ENCODE measurements around the gene AMZ1. TPM values are rescaled to one million over a fixed set of nuclear protein-coding genes. Genes with fewer than 3 reads are reported as not detected.
"Not testable (repeated sequence)": the region's sequence is repeated elsewhere in the genome, so short reads cannot be mapped to it uniquely, and the experiment has no call there.

AMZ1 gene
- polyA plus RNA-seq, 3 donors from 2014 or later, result 0.11 TPM; not detected in 2

GRCh38 chr7:2666588-2667250, 21.3 kb upstream of the AMZ1 start:
- no peak for DNase-seq
- Mint-ChIP-seq H3K36me3 (no peaks in the 10 kb centered on the region), H3K4me1 (peaks cover 6 to 12% of the 10 kb centered on the region in 2 donors), H3K4me3 (no peak overlapping the region), H3K9me3 (no peaks in the 10 kb centered on the region), H3K27ac (no peak overlapping the region), H3K27me3 (ENCODE audit: low read depth in 3 of 3) (peaks cover 8 to 11% (median 10%) of the 10 kb centered on the region in 3 donors)

- no peaks in the 10 kb centered on the region for H3K36me3 Mint-ChIP-seq
- no peak for DNase-seq
Measured at GRCh38 chr7:2667843-2668242, 20.2 kb upstream of the AMZ1 start.

GRCh38 chr7:2668401-2668800, 19.6 kb upstream of the AMZ1 start:
- peaks cover 6 to 12% of the 10 kb centered on the region in 2 donors for H3K4me1 Mint-ChIP-seq
- no peaks in the 10 kb centered on the region for H3K9me3 Mint-ChIP-seq
- DNase-seq, result no peak
- no peak overlapping the region for H3K4me3 Mint-ChIP-seq
- H3K27ac Mint-ChIP-seq, result no peak overlapping the region
- H3K27me3 Mint-ChIP-seq (ENCODE audit: low read depth in 3 of 3), result peaks cover 9 to 11% (median 10%) of the 10 kb centered on the region in 3 donors
- no peaks in the 10 kb centered on the region for H3K36me3 Mint-ChIP-seq

More at GRCh38 chr7:2667843-2668242, 20.2 kb upstream of the AMZ1 start:
- H3K27me3 Mint-ChIP-seq (ENCODE audit: low read depth in 3 of 3), result peaks cover 9 to 11% (median 10%) of the 10 kb centered on the region in 3 donors
- H3K4me1 Mint-ChIP-seq, result peaks cover 6 to 12% of the 10 kb centered on the region in 2 donors
- H3K27ac Mint-ChIP-seq, result no peak overlapping the region
- no peak overlapping the region for H3K4me3 Mint-ChIP-seq
- no peaks in the 10 kb centered on the region for H3K9me3 Mint-ChIP-seq

GRCh38 chr7:2670171-2670570, 17.8 kb upstream of the AMZ1 start:
- no peak overlapping the region for H3K4me3 Mint-ChIP-seq

GRCh38 chr7:2670720-2671391, 17.1 kb upstream of the AMZ1 start:
- H3K27me3 Mint-ChIP-seq (ENCODE audit: low read depth in 3 of 3), result peaks cover 9 to 15% (median 10%) of the 10 kb centered on the region in 3 donors
- no peaks in the 10 kb centered on the region for H3K9me3 Mint-ChIP-seq
- DNase-seq, result peak; percentile 59 to 62 (median 61)
- peak overlapping the region in 1 of 5 donors; percentile 41 for H3K4me3 Mint-ChIP-seq
- H3K36me3 Mint-ChIP-seq, result peaks cover 0 to 3% (median 0%) of the 10 kb centered on the region in 3 donors
- peaks cover 6 to 10% of the 10 kb centered on the region in 2 donors for H3K4me1 Mint-ChIP-seq
- no peak overlapping the region for H3K27ac Mint-ChIP-seq

More at GRCh38 chr7:2670171-2670570, 17.8 kb upstream of the AMZ1 start:
- peaks cover 9 to 14% (median 10%) of the 10 kb centered on the region in 3 donors for H3K27me3 Mint-ChIP-seq (ENCODE audit: low read depth in 3 of 3)
- DNase-seq, result no peak
- no peaks in the 10 kb centered on the region for H3K9me3 Mint-ChIP-seq
- H3K27ac Mint-ChIP-seq, result no peak overlapping the region
- H3K4me1 Mint-ChIP-seq, result peaks cover 6 to 12% of the 10 kb centered on the region in 2 donors
- peaks cover 0 to 3% (median 0%) of the 10 kb centered on the region in 3 donors for H3K36me3 Mint-ChIP-seq

- H3K9me3 Mint-ChIP-seq, H3K27ac Mint-ChIP-seq, H3K4me3 Mint-ChIP-seq, H3K4me1 Mint-ChIP-seq, DNase-seq, H3K36me3 Mint-ChIP-seq: not testable (repeated sequence)
- peaks cover 5 to 19% (median 7%) of the 10 kb centered on the region in 3 donors for H3K27me3 Mint-ChIP-seq (ENCODE audit: low read depth in 3 of 3)
Measured at GRCh38 chr7:2673214-2673613, 14.8 kb upstream of the AMZ1 start.

GRCh38 chr7:2673934-2674333, 14.1 kb upstream of the AMZ1 start:
- no peak overlapping the region for H3K27ac Mint-ChIP-seq
- peaks cover 6 to 8% of the 10 kb centered on the region in 2 donors for H3K4me1 Mint-ChIP-seq
- peaks cover 0 to 3% (median 0%) of the 10 kb centered on the region in 3 donors for H3K36me3 Mint-ChIP-seq
- peaks cover 4 to 19% (median 7%) of the 10 kb centered on the region in 3 donors for H3K27me3 Mint-ChIP-seq (ENCODE audit: low read depth in 3 of 3)
- no peak overlapping the region for H3K4me3 Mint-ChIP-seq
- DNase-seq, result no peak
- no peaks in the 10 kb centered on the region for H3K9me3 Mint-ChIP-seq

GRCh38 chr7:2675256-2675764, 12.7 kb upstream of the AMZ1 start:
- Mint-ChIP-seq H3K36me3 (peaks cover 0 to 3% (median 0%) of the 10 kb centered on the region in 3 donors), H3K27ac (no peak overlapping the region), H3K9me3 (no peaks in the 10 kb centered on the region), H3K4me1 (peaks cover 6% of the 10 kb centered on the region in 2 donors), H3K4me3 (no peak overlapping the region), H3K27me3 (ENCODE audit: low read depth in 3 of 3) (peaks cover 4 to 11% (median 6%) of the 10 kb centered on the region in 3 donors)
- no peak for DNase-seq

GRCh38 chr7:2676576-2676975, 11.4 kb upstream of the AMZ1 start:
- H3K27me3 Mint-ChIP-seq (ENCODE audit: low read depth in 3 of 3); H3K27ac Mint-ChIP-seq; H3K4me3 Mint-ChIP-seq; H3K9me3 Mint-ChIP-seq; H3K36me3 Mint-ChIP-seq; H3K4me1 Mint-ChIP-seq; DNase-seq: not testable (repeated sequence)

GRCh38 chr7:2678454-2678853, 9.5 kb upstream of the AMZ1 start:
- not testable (repeated sequence) for H3K27me3 Mint-ChIP-seq (ENCODE audit: low read depth in 3 of 3); H3K4me1 Mint-ChIP-seq; H3K36me3 Mint-ChIP-seq; H3K4me3 Mint-ChIP-seq; DNase-seq; H3K27ac Mint-ChIP-seq; H3K9me3 Mint-ChIP-seq

- not testable (repeated sequence) for H3K4me1 Mint-ChIP-seq; H3K36me3 Mint-ChIP-seq; H3K27me3 Mint-ChIP-seq (ENCODE audit: low read depth in 3 of 3); H3K4me3 Mint-ChIP-seq; H3K27ac Mint-ChIP-seq; DNase-seq; H3K9me3 Mint-ChIP-seq
Measured at GRCh38 chr7:2679135-2680127, 8.6 kb upstream of the AMZ1 start.

GRCh38 chr7:2680256-2680655, 7.7 kb upstream of the AMZ1 start:
- Mint-ChIP-seq H3K4me3 (no peak overlapping the region), H3K9me3 (no peaks in the 10 kb centered on the region), H3K27ac (no peak overlapping the region), H3K27me3 (ENCODE audit: low read depth in 3 of 3) (peaks cover 2 to 8% (median 3%) of the 10 kb centered on the region in 3 donors), H3K36me3 (no peaks in the 10 kb centered on the region), H3K4me1 (no peaks in the 10 kb centered on the region)
- no peak for DNase-seq

GRCh38 chr7:2680792-2681490, 7.1 kb upstream of the AMZ1 start:
- no peaks in the 10 kb centered on the region for H3K4me1 Mint-ChIP-seq
- DNase-seq, result peak; percentile 49 to 55 (median 53)
- H3K9me3 Mint-ChIP-seq, result no peaks in the 10 kb centered on the region
- H3K27ac Mint-ChIP-seq, result no peak overlapping the region
- H3K4me3 Mint-ChIP-seq, result no peak overlapping the region
- peaks cover 2 to 6% (median 3%) of the 10 kb centered on the region in 3 donors for H3K27me3 Mint-ChIP-seq (ENCODE audit: low read depth in 3 of 3)
- H3K36me3 Mint-ChIP-seq, result no peaks in the 10 kb centered on the region

Data from immature natural killer cell (primary cell).